HEK293 (cell line): ENCODE measurements around the gene CTNNBL1.

Experiments
- CTCF ChIA-PET: fragments of 350-600 bp; formaldehyde crosslinking; extraction: SDS; loops from one replicate; lab custom pipeline; 2021; ENCODE audit warnings: antibody characterized with exemption; lab: Yijun Ruan, JAX
- POLR2A ChIA-PET: fragments of 300-600 bp; formaldehyde crosslinking; extraction: SDS; loops from one replicate; lab custom pipeline; 2020; ENCODE audit warnings: antibody characterized with exemption, inconsistent platforms; lab: Yijun Ruan, JAX
- H3K27ac ChIP-seq: fragments of 200-500 bp; sonication (Bioruptor generic); 2 replicates; pipeline ENCODE4 v1.5.1; 2014; ENCODE audit warnings: low read depth, low read length, control low read depth, inconsistent platforms; ENCODE audit errors: extremely low read depth
- H3K36me3 ChIP-seq, 2 experiments: fragments of 200-500 bp in 1 of 2; sonication (Bioruptor generic) in 1 of 2; 1 replicate in 1 of 2; 2 replicates in 1 of 2; pipeline ENCODE4 v1.5.1; 2014 to 2017; ENCODE audit warnings: inconsistent platforms in 2 of 2, low read length in 2 of 2; ENCODE audit not compliant: control insufficient read depth in 2 of 2, insufficient read depth in 1 of 2
- H3K4me1 ChIP-seq: fragments of 200-500 bp; sonication (Bioruptor generic); 2 replicates; pipeline ENCODE4 v1.5.1; 2014; ENCODE audit warnings: mild to moderate bottlenecking, low read length, inconsistent platforms; ENCODE audit not compliant: control insufficient read depth, insufficient read depth
- H3K4me3 ChIP-seq: 2 replicates; pipeline ENCODE4 v1.5.1; 2011; ENCODE audit warnings: low read depth, mild to moderate bottlenecking, control low read depth, low read length, moderate library complexity
- H3K9me3 ChIP-seq: fragments of 200-500 bp; sonication (Bioruptor generic); 2 replicates; pipeline ENCODE4 v1.5.1; 2014; ENCODE audit warnings: low read depth, low read length, inconsistent platforms; ENCODE audit not compliant: control insufficient read depth, insufficient read depth
- CTCF ChIP-seq: fragments of 450-650 bp; formaldehyde crosslinking; IDR thresholded peaks from 2 replicates; pipeline ENCODE4 v1.5.1; 2016; ENCODE audit warnings: missing biosample characterization, missing genetic modification characterization
- KLF10 ChIP-seq: fragments of 450-650 bp; IDR thresholded peaks from 2 replicates; pipeline ENCODE4 v1.5.1; 2018; ENCODE audit warnings: missing biosample characterization, mild to moderate bottlenecking, missing genetic modification characterization
- MYNN ChIP-seq: fragments of 450-650 bp; formaldehyde crosslinking; IDR thresholded peaks from 2 replicates; pipeline ENCODE4 v1.5.1; 2016; ENCODE audit warnings: missing biosample characterization, missing genetic modification characterization, borderline replicate concordance
- PRDM4 ChIP-seq: fragments of 450-650 bp; formaldehyde crosslinking; IDR thresholded peaks from 2 replicates; pipeline ENCODE4 v1.5.1; 2017; ENCODE audit warnings: missing biosample characterization, missing genetic modification characterization
- SCRT2 ChIP-seq: fragments of 450-650 bp; formaldehyde crosslinking; IDR thresholded peaks from 2 replicates; pipeline ENCODE4 v1.5.1; 2016; ENCODE audit warnings: missing biosample characterization, missing genetic modification characterization
- YY1 ChIP-seq: fragments of 450-650 bp; formaldehyde crosslinking; IDR thresholded peaks from 2 replicates; pipeline ENCODE4 v1.5.1; 2018; ENCODE audit warnings: missing biosample characterization, missing genetic modification characterization
- ZFP3 ChIP-seq: fragments of 450-650 bp; formaldehyde crosslinking; IDR thresholded peaks from 2 replicates; pipeline ENCODE4 v1.5.1; 2016; ENCODE audit warnings: low read depth, missing biosample characterization, missing genetic modification characterization
- ZFP69B ChIP-seq: fragments of 450-650 bp; formaldehyde crosslinking; IDR thresholded peaks from 2 replicates; pipeline ENCODE4 v1.5.1; 2016; ENCODE audit warnings: missing biosample characterization, missing genetic modification characterization
- ZNF132 ChIP-seq: fragments of 450-650 bp; formaldehyde crosslinking; IDR thresholded peaks from 2 replicates; pipeline ENCODE4 v1.5.1; 2017; ENCODE audit warnings: missing biosample characterization, missing genetic modification characterization, borderline replicate concordance
- ZNF19 ChIP-seq: fragments of 450-650 bp; formaldehyde crosslinking; IDR thresholded peaks from 2 replicates; pipeline ENCODE4; 2016; ENCODE audit warnings: missing biosample characterization, missing genetic modification characterization, low read depth
- ZNF354C ChIP-seq: fragments of 450-650 bp; formaldehyde crosslinking; IDR thresholded peaks from 2 replicates; pipeline ENCODE4 v1.5.1; 2016; ENCODE audit warnings: missing biosample characterization, missing genetic modification characterization, low read depth, borderline replicate concordance
- ZNF37A ChIP-seq: fragments of 450-650 bp; IDR thresholded peaks from 2 replicates; pipeline ENCODE4 v1.5.1; 2018; ENCODE audit warnings: missing biosample characterization, missing genetic modification characterization
- ZNF48 ChIP-seq: fragments of 450-650 bp; formaldehyde crosslinking; IDR thresholded peaks from 2 replicates; pipeline ENCODE4 v1.5.1; 2016; ENCODE audit warnings: missing biosample characterization, missing genetic modification characterization
- ZNF654 ChIP-seq: fragments of 450-650 bp; formaldehyde crosslinking; IDR thresholded peaks from 2 replicates; pipeline ENCODE4 v1.5.1; 2016; ENCODE audit warnings: low read depth, missing biosample characterization, missing genetic modification characterization
- ZNF677 ChIP-seq: fragments of 450-650 bp; IDR thresholded peaks from 2 replicates; pipeline ENCODE4 v1.5.0; 2018; ENCODE audit warnings: missing biosample characterization, mild to moderate bottlenecking, missing genetic modification characterization, moderate library complexity
- ZNF791 ChIP-seq: fragments of 450-650 bp; formaldehyde crosslinking; IDR thresholded peaks from 2 replicates; pipeline ENCODE4 v1.5.1; 2016; ENCODE audit warnings: missing biosample characterization, missing genetic modification characterization
- ZSCAN5A ChIP-seq: fragments of 450-650 bp; formaldehyde crosslinking; IDR thresholded peaks from 2 replicates; pipeline ENCODE4 v1.5.1; 2016; ENCODE audit warnings: missing biosample characterization, missing genetic modification characterization
- TF ChIP-seq, protein P1 (sequence below): fragments of 450-650 bp; formaldehyde crosslinking; optimal IDR thresholded peaks from 2 replicates; pipeline ENCODE3; 2016; ENCODE audit warnings: missing biosample characterization, mild to moderate bottlenecking, missing genetic modification characterization
- TF ChIP-seq, protein P2 (sequence below): fragments of 450-650 bp; formaldehyde crosslinking; IDR thresholded peaks from 2 replicates; pipeline ENCODE4 v1.5.1; 2016; ENCODE audit warnings: missing biosample characterization, missing genetic modification characterization

The CTNNBL1 gene

GRCh38 chr20:37651932-37652331, 41.9 kb upstream of the CTNNBL1 start:
- CTCF ChIA-PET: interaction anchor here (0.5 to 0.7 kb wide), 2 partner anchors 337 to 588 kb away, joined by 3 read pairs; no protein-coding TSS in a partner anchor
- Histone ChIP-seq H3K27ac (no peak overlapping the region), H3K9me3 (no peaks in the 10 kb centered on the region), H3K4me1 (no peaks in the 10 kb centered on the region), H3K4me3 (no peak overlapping the region), H3K36me3 (no peaks in the 10 kb centered on the region)
- TF ChIP-seq CTCF (peak; percentile 71), PRDM4 (no peak), ZNF654 (tag by site-specific recombination) (peak; percentile 61)
- POLR2A ChIA-PET: no interaction called here

GRCh38 chr20:37656945-37657344, 36.9 kb upstream of the CTNNBL1 start:
- TF ChIP-seq SCRT2: peak; percentile 31; the same call in 1 of the 2 replicates
- no peak for TF ChIP-seq ZFP69B
- no peaks in the 10 kb centered on the region for H3K36me3 ChIP-seq
- H3K27ac ChIP-seq: no peak overlapping the region
- H3K9me3 ChIP-seq: no peaks in the 10 kb centered on the region
- H3K4me1 ChIP-seq: no peaks in the 10 kb centered on the region
- no peak overlapping the region for H3K4me3 ChIP-seq
- ChIA-PET CTCF (no interaction called here), POLR2A (no interaction called here)

- Histone ChIP-seq H3K36me3 (no peaks in the 10 kb centered on the region), H3K4me3 (no peak overlapping the region), H3K4me1 (no peaks in the 10 kb centered on the region), H3K27ac (no peak overlapping the region), H3K9me3 (no peaks in the 10 kb centered on the region)
- POLR2A ChIA-PET: no interaction called here
- no peak for TF ChIP-seq ZNF19
- TF ChIP-seq ZSCAN5A (tag by site-specific recombination): no peak
- no peak for TF ChIP-seq ZNF354C (tag by site-specific recombination)
- TF ChIP-seq ZNF48 (tag by site-specific recombination): no peak
- CTCF ChIA-PET: interaction anchor here (0.6 to 0.8 kb wide), 3 partner anchors 13 to 325 kb away, joined by 3 to 7 read pairs (median 3); no protein-coding TSS in a partner anchor
These were observed 35.7 kb upstream of the CTNNBL1 start for GRCh38 chr20:37657924-37658804.

- ChIA-PET POLR2A (interaction anchor here (0.5 kb wide), 1 partner anchor 331 kb away, joined by 6 read pairs; no protein-coding TSS in a partner anchor), CTCF (no interaction called here)
- no peaks in the 10 kb centered on the region for H3K9me3 ChIP-seq
- H3K4me3 ChIP-seq: no peak overlapping the region
- no peaks in the 10 kb centered on the region for H3K36me3 ChIP-seq
- H3K4me1 ChIP-seq: no peaks in the 10 kb centered on the region
- no peak overlapping the region for H3K27ac ChIP-seq
- TF ChIP-seq YY1 (tag by site-specific recombination): no peak
- no peak for TF ChIP-seq ZNF791 (tag by site-specific recombination)
- TF ChIP-seq KLF10 (tag by site-specific recombination): no peak
- TF ChIP-seq ZNF132 (tag by site-specific recombination): no peak
- no peak for TF ChIP-seq ZFP3 (tag by site-specific recombination)
- TF ChIP-seq, protein P1, sequence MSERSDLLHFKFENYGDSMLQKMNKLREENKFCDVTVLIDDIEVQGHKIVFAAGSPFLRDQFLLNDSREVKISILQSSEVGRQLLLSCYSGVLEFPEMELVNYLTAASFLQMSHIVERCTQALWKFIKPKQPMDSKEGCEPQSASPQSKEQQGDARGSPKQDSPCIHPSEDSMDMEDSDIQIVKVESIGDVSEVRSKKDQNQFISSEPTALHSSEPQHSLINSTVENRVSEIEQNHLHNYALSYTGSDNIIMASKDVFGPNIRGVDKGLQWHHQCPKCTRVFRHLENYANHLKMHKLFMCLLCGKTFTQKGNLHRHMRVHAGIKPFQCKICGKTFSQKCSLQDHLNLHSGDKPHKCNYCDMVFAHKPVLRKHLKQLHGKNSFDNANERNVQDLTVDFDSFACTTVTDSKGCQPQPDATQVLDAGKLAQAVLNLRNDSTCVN (tag by site-specific recombination): no peak
- TF ChIP-seq ZNF654 (tag by site-specific recombination): no peak
- no peak for TF ChIP-seq ZNF677 (tag by site-specific recombination)
- TF ChIP-seq, protein P2, sequence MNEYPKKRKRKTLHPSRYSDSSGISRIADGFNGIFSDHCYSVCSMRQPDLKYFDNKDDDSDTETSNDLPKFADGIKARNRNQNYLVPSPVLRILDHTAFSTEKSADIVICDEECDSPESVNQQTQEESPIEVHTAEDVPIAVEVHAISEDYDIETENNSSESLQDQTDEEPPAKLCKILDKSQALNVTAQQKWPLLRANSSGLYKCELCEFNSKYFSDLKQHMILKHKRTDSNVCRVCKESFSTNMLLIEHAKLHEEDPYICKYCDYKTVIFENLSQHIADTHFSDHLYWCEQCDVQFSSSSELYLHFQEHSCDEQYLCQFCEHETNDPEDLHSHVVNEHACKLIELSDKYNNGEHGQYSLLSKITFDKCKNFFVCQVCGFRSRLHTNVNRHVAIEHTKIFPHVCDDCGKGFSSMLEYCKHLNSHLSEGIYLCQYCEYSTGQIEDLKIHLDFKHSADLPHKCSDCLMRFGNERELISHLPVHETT (tag by site-specific recombination): no peak
- TF ChIP-seq ZNF37A: no peak
- TF ChIP-seq MYNN (tag by site-specific recombination): no peak
These were observed 32.3 kb upstream of the CTNNBL1 start for GRCh38 chr20:37661519-37661918.
